Stimulated activated naive B cell treated with anti-CD40 and anti-IgM and Interleukin-4, amounts not matched to agents 10 μg/mL and 1 μg/mL and 100 μg/mL, for 72 hours (primary cell): ENCODE results near the gene RASSF3.

Experiments
- ATAC-seq, 2 donors: fragments of 150-1000 bp; cut with Tn5 transposase; replicated peaks; 2 replicates each; pipeline ENCODE4 v1.10.0; 2021; ENCODE audit warnings: moderate library complexity in 1 of 2
- DNase-seq: peaks from one replicate; pipeline ENCODE4 v3.0.0; 2021
- H3K27ac Mint-ChIP-seq: one replicate; pipeline ENCODE4 v1.8.0; 2022; ENCODE audit warnings: mild to moderate bottlenecking, mixed read lengths
- H3K27me3 Mint-ChIP-seq, 2 donors: one replicate each; pipeline ENCODE4 v1.8.0; 2022; ENCODE audit warnings: mixed read lengths in 2 of 2
- H3K36me3 Mint-ChIP-seq, 2 donors: one replicate each; pipeline ENCODE4 v1.8.0; 2022; ENCODE audit warnings: mixed read lengths in 2 of 2, mild to moderate bottlenecking in 1 of 2
- H3K4me1 Mint-ChIP-seq, 2 donors: one replicate each; pipeline ENCODE4 v1.8.0; 2022; ENCODE audit warnings: mixed read lengths in 2 of 2, mild to moderate bottlenecking in 1 of 2
- H3K4me3 Mint-ChIP-seq, 2 donors: one replicate each; pipeline ENCODE4 v1.8.0; 2022; ENCODE audit warnings: mild to moderate bottlenecking in 2 of 2, mixed read lengths in 2 of 2, moderate library complexity in 1 of 2
- H3K9me3 Mint-ChIP-seq, 2 donors: one replicate each; pipeline ENCODE4 v1.8.0; 2022; ENCODE audit warnings: mixed read lengths in 2 of 2, mild to moderate bottlenecking in 1 of 2

Gene RASSF3

GRCh38 chr12:64610079-64610659 lies at the start of gene RASSF3:
RASSF3 (plus strand) TSS chr12:64610495; CDS start chr12:64610633, 138 bp downstream.
- Mint-ChIP-seq H3K36me3 (peaks cover 30 to 40% of the 10 kb centered on the region in 2 donors), H3K4me1 (peaks cover 20 to 38% of the 10 kb centered on the region in 2 donors), H3K27ac (peak within 1 kb of the TSS; percentile 97), H3K27me3 (no peaks in the 10 kb centered on the region), H3K4me3 (peak within 1 kb of the TSS; percentile 85 to 93), H3K9me3 (no peaks in the 10 kb centered on the region)
- ATAC-seq (peak; percentile 65 to 69), DNase-seq (peak; percentile 77)

- H3K27ac Mint-ChIP-seq, result no peak overlapping the region
- no peaks in the 10 kb centered on the region for H3K4me1 Mint-ChIP-seq
- ATAC-seq, result no peak
- no peaks in the 10 kb centered on the region for H3K36me3 Mint-ChIP-seq
- no peak overlapping the region for H3K4me3 Mint-ChIP-seq
- H3K9me3 Mint-ChIP-seq, result no peaks in the 10 kb centered on the region
- H3K27me3 Mint-ChIP-seq, result no peaks in the 10 kb centered on the region
- DNase-seq, result no peak
Measured at GRCh38 chr12:64561302-64562136, 48.8 kb upstream of the RASSF3 start.

- Mint-ChIP-seq H3K9me3 (no peaks in the 10 kb centered on the region), H3K4me3 (no peak overlapping the region), H3K36me3 (no peaks in the 10 kb centered on the region), H3K27me3 (no peaks in the 10 kb centered on the region), H3K27ac (no peak overlapping the region), H3K4me1 (peaks cover 2 to 5% of the 10 kb centered on the region in 2 donors)
- no peak for ATAC-seq
- no peak for DNase-seq
Measured at GRCh38 chr12:64566122-64566521, 44.2 kb upstream of the RASSF3 start.

- no peak overlapping the region for H3K27ac Mint-ChIP-seq
- H3K9me3 Mint-ChIP-seq, result peaks cover 0 to 1% of the 10 kb centered on the region in 2 donors
- no peaks in the 10 kb centered on the region for H3K36me3 Mint-ChIP-seq
- no peaks in the 10 kb centered on the region for H3K27me3 Mint-ChIP-seq
- DNase-seq (no peak), ATAC-seq (no peak)
- H3K4me1 Mint-ChIP-seq, result peaks cover 2 to 5% of the 10 kb centered on the region in 2 donors
- H3K4me3 Mint-ChIP-seq, result no peak overlapping the region
Measured at GRCh38 chr12:64566831-64567517, 43.3 kb upstream of the RASSF3 start.

- no peak overlapping the region for H3K4me3 Mint-ChIP-seq
- no peak overlapping the region for H3K27ac Mint-ChIP-seq
- ATAC-seq, result no peak
- no peaks in the 10 kb centered on the region for H3K27me3 Mint-ChIP-seq
- H3K36me3 Mint-ChIP-seq, result no peaks in the 10 kb centered on the region
- DNase-seq, result no peak
- peaks cover 2 to 5% of the 10 kb centered on the region in 2 donors for H3K4me1 Mint-ChIP-seq
- H3K9me3 Mint-ChIP-seq, result peaks cover 0 to 4% of the 10 kb centered on the region in 2 donors
Measured at GRCh38 chr12:64567570-64567969, 42.7 kb upstream of the RASSF3 start.

- Mint-ChIP-seq H3K9me3 (peaks cover 0 to 4% of the 10 kb centered on the region in 2 donors), H3K4me1 (peaks cover 2 to 5% of the 10 kb centered on the region in 2 donors), H3K4me3 (no peak overlapping the region), H3K27me3 (no peaks in the 10 kb centered on the region), H3K27ac (no peak overlapping the region), H3K36me3 (no peaks in the 10 kb centered on the region)
- DNase-seq (no peak), ATAC-seq (no peak)
Measured at GRCh38 chr12:64568298-64568697, 42.0 kb upstream of the RASSF3 start.

- peaks cover 2 to 5% of the 10 kb centered on the region in 2 donors for H3K4me1 Mint-ChIP-seq
- DNase-seq (no peak), ATAC-seq (no peak)
- no peaks in the 10 kb centered on the region for H3K36me3 Mint-ChIP-seq
- no peak overlapping the region for H3K27ac Mint-ChIP-seq
- no peak overlapping the region for H3K4me3 Mint-ChIP-seq
- peaks cover 0 to 4% of the 10 kb centered on the region in 2 donors for H3K9me3 Mint-ChIP-seq
- no peaks in the 10 kb centered on the region for H3K27me3 Mint-ChIP-seq
Measured at GRCh38 chr12:64569923-64570691, 40.2 kb upstream of the RASSF3 start.

- no peak for DNase-seq
- Mint-ChIP-seq H3K4me1 (peaks cover 2 to 5% of the 10 kb centered on the region in 2 donors), H3K9me3 (peaks cover 0 to 4% of the 10 kb centered on the region in 2 donors), H3K4me3 (no peak overlapping the region), H3K36me3 (no peaks in the 10 kb centered on the region), H3K27ac (no peak overlapping the region), H3K27me3 (no peaks in the 10 kb centered on the region)
- no peak for ATAC-seq
Measured at GRCh38 chr12:64571411-64571810, 38.9 kb upstream of the RASSF3 start.

- Mint-ChIP-seq H3K4me1 (peaks cover 0 to 2% of the 10 kb centered on the region in 2 donors), H3K27me3 (no peaks in the 10 kb centered on the region), H3K27ac (no peak overlapping the region), H3K36me3 (peaks cover 0 to 2% of the 10 kb centered on the region in 2 donors), H3K9me3 (peaks cover 0 to 4% of the 10 kb centered on the region in 2 donors), H3K4me3 (no peak overlapping the region)
- ATAC-seq (no peak), DNase-seq (no peak)
Measured at GRCh38 chr12:64572241-64572640, 38.1 kb upstream of the RASSF3 start.

- DNase-seq, result no peak
- Mint-ChIP-seq H3K36me3 (peaks cover 0 to 2% of the 10 kb centered on the region in 2 donors), H3K4me3 (no peak overlapping the region), H3K4me1 (no peaks in the 10 kb centered on the region), H3K27ac (no peak overlapping the region), H3K27me3 (no peaks in the 10 kb centered on the region), H3K9me3 (peaks cover 0 to 4% of the 10 kb centered on the region in 2 donors)
- ATAC-seq, result no peak
Measured at GRCh38 chr12:64574837-64575236, 35.5 kb upstream of the RASSF3 start.

- Mint-ChIP-seq H3K36me3 (peaks cover 0 to 2% of the 10 kb centered on the region in 2 donors), H3K4me1 (no peaks in the 10 kb centered on the region), H3K9me3 (peaks cover 0 to 2% of the 10 kb centered on the region in 2 donors), H3K27me3 (no peaks in the 10 kb centered on the region), H3K27ac (no peak overlapping the region), H3K4me3 (no peak overlapping the region)
- ATAC-seq (no peak), DNase-seq (no peak)
Measured at GRCh38 chr12:64577046-64577445, 33.2 kb upstream of the RASSF3 start.

GRCh38 chr12:64578566-64578965 lies 31.7 kb upstream of the RASSF3 start:
- Mint-ChIP-seq H3K36me3 (peaks cover 0 to 2% of the 10 kb centered on the region in 2 donors), H3K27me3 (no peaks in the 10 kb centered on the region), H3K4me3 (no peak overlapping the region), H3K4me1 (peaks cover 1 to 3% of the 10 kb centered on the region in 2 donors), H3K9me3 (no peaks in the 10 kb centered on the region), H3K27ac (no peak overlapping the region)
- no peak for DNase-seq
- no peak for ATAC-seq

GRCh38 chr12:64580681-64581080 lies 29.6 kb upstream of the RASSF3 start:
- Mint-ChIP-seq H3K27ac (no peak overlapping the region), H3K9me3 (no peaks in the 10 kb centered on the region), H3K27me3 (no peaks in the 10 kb centered on the region), H3K36me3 (peaks cover 0 to 2% of the 10 kb centered on the region in 2 donors), H3K4me1 (peaks cover 8 to 13% of the 10 kb centered on the region in 2 donors), H3K4me3 (no peak overlapping the region)
- ATAC-seq (no peak), DNase-seq (no peak)

- H3K27me3 Mint-ChIP-seq, result no peaks in the 10 kb centered on the region
- DNase-seq (no peak), ATAC-seq (no peak)
- no peak overlapping the region for H3K4me3 Mint-ChIP-seq
- H3K27ac Mint-ChIP-seq, result no peak overlapping the region
- H3K9me3 Mint-ChIP-seq, result no peaks in the 10 kb centered on the region
- peaks cover 8 to 13% of the 10 kb centered on the region in 2 donors for H3K4me1 Mint-ChIP-seq
- H3K36me3 Mint-ChIP-seq, result no peaks in the 10 kb centered on the region
Measured at GRCh38 chr12:64582114-64582513, 28.2 kb upstream of the RASSF3 start.
